GM18508 (cell line): ENCODE data around the gene S100A14.
"Not testable (repeated sequence)": the region's sequence is repeated elsewhere in the genome, so short reads cannot be mapped to it uniquely, and the experiment has no call there.

ENCODE experiments used
- ATAC-seq: cut with Tn5 transposase; IDR thresholded peaks from one replicate; pipeline ENCODE4 v1.9.1; 2021; ENCODE audit warnings: moderate number of reproducible peaks; ENCODE audit not compliant: insufficient read depth, unreplicated experiment

The S100A14 gene

GRCh38 chr1:153598309-153599172, 17.6 kb downstream of the S100A14 start:
- peak; percentile 93 for ATAC-seq

- no peak for ATAC-seq
Observed at GRCh38 chr1:153597206-153597605, 18.9 kb downstream of the S100A14 start.

- ATAC-seq = no peak
Observed at GRCh38 chr1:153592748-153593147, 23.4 kb downstream of the S100A14 start.

GRCh38 chr1:153588482-153588881, 27.6 kb downstream of the S100A14 start:
- no peak for ATAC-seq

GRCh38 chr1:153588033-153588432, 28.1 kb downstream of the S100A14 start:
- not testable (repeated sequence) for ATAC-seq

- ATAC-seq = no peak
Observed at GRCh38 chr1:153587314-153587713, 28.8 kb downstream of the S100A14 start.

GRCh38 chr1:153586347-153586746, 29.8 kb downstream of the S100A14 start:
- ATAC-seq = no peak

GRCh38 chr1:153585006-153585405, 31.1 kb downstream of the S100A14 start:
- ATAC-seq = no peak

- ATAC-seq = no peak
Observed at GRCh38 chr1:153583976-153584375, 32.1 kb downstream of the S100A14 start.

- not testable (repeated sequence) for ATAC-seq
Observed at GRCh38 chr1:153583514-153583913, 32.6 kb downstream of the S100A14 start.

- ATAC-seq = not testable (repeated sequence)
Observed at GRCh38 chr1:153582836-153583235, 33.3 kb downstream of the S100A14 start.

- no peak for ATAC-seq
Observed at GRCh38 chr1:153578936-153579335, 37.2 kb downstream of the S100A14 start.

GRCh38 chr1:153578490-153578889, 37.6 kb downstream of the S100A14 start:
- no peak for ATAC-seq

- ATAC-seq = no peak
Observed at GRCh38 chr1:153577624-153578051, 38.5 kb downstream of the S100A14 start.

GRCh38 chr1:153577138-153577537, 39.0 kb downstream of the S100A14 start:
- no peak for ATAC-seq

GRCh38 chr1:153575497-153575896, 40.6 kb downstream of the S100A14 start:
- not testable (repeated sequence) for ATAC-seq

- not testable (repeated sequence) for ATAC-seq
Observed at GRCh38 chr1:153575081-153575491, 41.0 kb downstream of the S100A14 start.

GRCh38 chr1:153573351-153573750, 42.8 kb downstream of the S100A14 start:
- no peak for ATAC-seq

GRCh38 chr1:153572569-153573015, 43.5 kb downstream of the S100A14 start:
- no peak for ATAC-seq

GRCh38 chr1:153571706-153572105, 44.4 kb downstream of the S100A14 start:
- ATAC-seq = no peak

GRCh38 chr1:153570874-153571273, 45.3 kb downstream of the S100A14 start:
- no peak for ATAC-seq

GRCh38 chr1:153569465-153569864, 46.7 kb downstream of the S100A14 start:
- ATAC-seq = no peak
